HG03064 (cell line): ENCODE measurements around the gene CTNNA3.

Source experiments
- ATAC-seq: cut with Tn5 transposase; IDR thresholded peaks from one replicate; pipeline ENCODE4 v1.9.1; 2021; ENCODE audit warnings: low read depth; ENCODE audit not compliant: unreplicated experiment

CTNNA3 gene

GRCh38 chr10:66837335-66837734 is 858.7 kb downstream of the CTNNA3 start:
- ATAC-seq = no peak

GRCh38 chr10:66836771-66837170 is 859.2 kb downstream of the CTNNA3 start:
- no peak for ATAC-seq

DNA sequence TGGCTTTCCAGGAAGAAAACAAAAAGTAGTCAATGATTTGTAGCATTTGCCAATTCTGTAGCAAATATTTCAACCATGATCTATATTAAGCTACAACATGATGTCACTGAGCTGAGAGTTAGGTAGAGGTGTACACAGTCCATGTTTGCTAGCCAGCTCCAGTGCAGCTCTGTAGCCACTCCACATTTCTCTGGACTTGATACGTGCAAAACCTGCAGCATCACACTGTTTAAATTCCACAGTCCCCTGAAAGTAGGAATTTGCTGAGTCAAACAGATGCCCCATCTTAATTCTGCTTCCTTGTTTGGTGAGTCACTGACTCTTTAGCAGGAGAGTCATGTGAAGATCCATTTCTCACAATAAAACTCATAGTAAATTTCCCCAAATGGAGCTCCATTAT is 859.9 kb downstream of the CTNNA3 start:
- ATAC-seq = no peak

GRCh38 chr10:66835400-66835799 is 860.6 kb downstream of the CTNNA3 start:
- ATAC-seq = no peak

- no peak for ATAC-seq
These were observed 861.2 kb downstream of the CTNNA3 start for GRCh38 chr10:66834802-66835201.

GRCh38 chr10:66833861-66834260 is 862.1 kb downstream of the CTNNA3 start:
- no peak for ATAC-seq

DNA sequence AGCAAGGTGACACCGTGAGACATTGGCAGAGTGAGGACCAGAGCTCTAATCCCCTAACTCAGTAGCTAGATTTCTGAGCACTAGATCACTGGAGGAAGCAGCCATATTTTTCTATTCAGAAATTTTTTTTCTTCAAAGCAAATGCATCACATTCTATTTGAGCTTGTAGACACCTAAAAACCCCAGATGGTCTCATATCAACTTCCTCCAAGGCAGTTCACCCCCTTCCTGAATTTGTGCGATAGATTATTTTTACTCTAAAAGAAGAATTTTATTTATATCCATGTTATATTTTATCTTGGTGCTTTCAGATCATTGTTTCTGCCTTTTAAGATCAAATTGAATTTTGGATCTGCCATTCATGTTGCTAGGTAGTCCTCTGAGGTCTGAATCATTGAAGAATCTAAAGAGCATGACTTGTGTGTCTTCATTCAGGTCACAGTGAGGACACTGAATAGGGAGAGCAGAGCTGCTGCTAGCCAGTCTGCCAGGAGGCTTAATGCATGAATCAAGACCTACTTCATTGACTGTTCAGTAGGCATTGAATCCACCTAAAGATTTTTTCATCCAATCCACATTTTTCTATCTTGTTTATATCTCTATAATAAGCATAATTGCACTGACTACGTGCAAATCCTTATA is 863.1 kb downstream of the CTNNA3 start:
- ATAC-seq = no peak

GRCh38 chr10:66828957-66829356 is 867.0 kb downstream of the CTNNA3 start:
- ATAC-seq = no peak

DNA sequence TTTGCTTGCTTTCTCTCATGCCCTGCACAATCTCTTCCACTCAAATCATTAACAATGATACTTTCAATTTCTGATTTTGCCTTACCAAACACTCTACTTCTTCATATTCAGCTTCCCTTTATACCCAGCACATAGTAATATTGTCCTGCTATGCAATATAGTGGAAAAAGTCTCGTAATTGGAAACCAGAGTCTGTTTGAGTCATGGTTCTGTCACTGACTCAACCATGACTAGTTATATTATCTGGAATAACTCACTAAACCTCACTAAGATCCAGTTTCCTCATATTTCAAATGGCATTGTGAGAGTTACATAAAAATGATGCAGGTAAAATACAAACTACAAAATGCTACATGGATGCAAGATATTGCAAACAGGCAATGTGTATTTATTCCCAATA is 868.6 kb downstream of the CTNNA3 start:
- ATAC-seq = no peak

DNA sequence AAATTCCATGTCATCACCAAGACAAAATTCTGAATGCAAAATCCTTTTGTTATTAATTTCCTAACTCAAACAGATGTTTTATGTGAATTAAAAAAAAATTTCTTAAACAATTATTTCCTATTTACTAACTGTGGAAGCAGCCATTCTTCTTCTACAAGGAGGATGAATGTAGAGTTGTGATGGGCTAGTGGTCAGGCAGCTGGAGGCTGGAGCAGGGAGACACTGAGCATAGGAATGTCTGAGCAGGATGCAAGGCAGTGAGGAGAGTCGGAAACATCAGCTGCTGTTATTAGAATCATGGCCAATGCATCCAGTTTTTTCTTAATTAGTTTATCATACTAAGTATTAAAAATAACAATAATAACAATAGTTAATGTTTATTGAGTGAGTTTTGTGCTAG is 872.7 kb downstream of the CTNNA3 start:
- ATAC-seq = no peak

- ATAC-seq = no peak
These were observed 873.2 kb downstream of the CTNNA3 start for GRCh38 chr10:66822801-66823200.

GRCh38 chr10:66819691-66820090 is 876.3 kb downstream of the CTNNA3 start:
- ATAC-seq = no peak

GRCh38 chr10:66813122-66813521 is 882.9 kb downstream of the CTNNA3 start:
- ATAC-seq = no peak

- no peak for ATAC-seq
These were observed 884.8 kb downstream of the CTNNA3 start for GRCh38 chr10:66811211-66811610.

- no peak for ATAC-seq
These were observed 886.6 kb downstream of the CTNNA3 start for GRCh38 chr10:66809402-66809801.

DNA sequence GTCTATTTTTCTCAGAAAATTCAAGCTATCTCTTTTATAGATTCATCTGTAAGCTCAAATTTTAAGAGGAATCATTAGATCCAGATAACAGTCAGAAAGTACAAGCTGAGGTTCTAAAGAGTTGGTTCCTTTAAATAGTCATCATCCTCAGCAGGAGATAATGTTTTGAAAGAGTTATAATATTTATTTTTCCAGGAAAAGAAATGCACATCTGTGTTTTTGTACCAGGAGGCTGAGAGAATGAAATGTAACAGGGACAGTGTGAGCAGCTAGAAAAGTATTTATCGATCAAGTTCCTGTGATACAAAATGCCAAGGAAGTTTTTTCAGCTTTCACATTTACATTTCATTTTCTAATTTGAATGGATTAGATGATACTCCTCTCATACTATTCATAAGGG is 890.4 kb downstream of the CTNNA3 start:
- no peak for ATAC-seq

GRCh38 chr10:66804962-66805361 is 891.0 kb downstream of the CTNNA3 start:
- ATAC-seq = no peak

DNA sequence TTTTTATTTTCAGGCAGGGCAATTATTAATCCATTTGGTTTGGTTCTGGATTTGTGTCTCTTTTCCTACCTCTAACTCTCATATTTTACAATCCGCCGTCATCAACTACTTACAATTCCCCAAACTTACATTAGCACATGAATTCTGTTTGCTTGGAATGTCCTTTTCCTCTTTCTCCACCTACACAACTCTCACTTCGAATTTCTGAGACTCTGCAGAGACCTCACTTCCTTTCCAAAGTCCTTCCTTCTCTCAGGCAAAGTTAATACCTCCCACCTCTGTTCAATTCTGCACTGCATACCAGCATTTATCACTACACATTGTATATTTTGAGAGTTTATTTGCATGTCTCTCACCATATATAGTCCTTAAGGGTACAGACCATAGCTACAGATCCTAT is 892.8 kb downstream of the CTNNA3 start:
- no peak for ATAC-seq

GRCh38 chr10:66799474-66799873 is 896.5 kb downstream of the CTNNA3 start:
- no peak for ATAC-seq

DNA sequence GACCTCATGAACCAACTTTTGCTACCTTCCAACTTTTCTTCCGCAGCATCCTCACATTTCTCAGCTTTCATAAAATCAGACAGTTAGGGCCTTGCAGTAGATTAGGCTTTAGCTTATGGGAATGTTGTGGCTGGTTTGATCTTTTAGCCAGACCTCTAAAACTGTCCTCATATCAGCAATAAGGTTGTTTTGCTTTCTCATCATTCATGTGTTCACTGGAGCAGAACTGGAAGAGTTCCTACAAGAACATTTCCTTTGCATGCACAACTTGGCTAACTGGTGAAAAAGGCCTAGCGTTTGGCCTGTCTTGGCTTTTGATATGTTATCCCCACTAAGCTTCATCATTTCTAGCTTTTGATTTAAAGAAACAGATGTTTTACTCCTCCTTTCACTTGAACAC is 900.1 kb downstream of the CTNNA3 start:
- ATAC-seq = no peak

DNA sequence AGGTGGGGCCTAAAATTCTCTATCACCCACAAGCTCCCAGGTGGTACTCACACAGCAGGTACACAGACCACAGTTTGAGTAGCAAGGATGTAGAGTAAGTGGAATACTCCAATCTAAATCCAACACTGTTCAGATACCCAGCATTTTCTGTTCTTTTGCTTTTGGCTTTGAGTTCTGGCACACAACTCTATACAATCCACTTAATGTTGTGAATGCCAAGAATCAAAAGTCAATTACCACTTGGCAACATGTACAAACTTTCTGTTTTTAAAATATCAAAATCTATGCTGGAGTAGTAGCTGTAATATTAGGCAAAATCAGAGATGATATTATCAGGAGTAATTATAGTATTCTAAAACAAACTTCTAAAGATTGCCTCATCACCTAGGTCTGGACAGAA is 903.6 kb downstream of the CTNNA3 start:
- ATAC-seq = no peak

DNA sequence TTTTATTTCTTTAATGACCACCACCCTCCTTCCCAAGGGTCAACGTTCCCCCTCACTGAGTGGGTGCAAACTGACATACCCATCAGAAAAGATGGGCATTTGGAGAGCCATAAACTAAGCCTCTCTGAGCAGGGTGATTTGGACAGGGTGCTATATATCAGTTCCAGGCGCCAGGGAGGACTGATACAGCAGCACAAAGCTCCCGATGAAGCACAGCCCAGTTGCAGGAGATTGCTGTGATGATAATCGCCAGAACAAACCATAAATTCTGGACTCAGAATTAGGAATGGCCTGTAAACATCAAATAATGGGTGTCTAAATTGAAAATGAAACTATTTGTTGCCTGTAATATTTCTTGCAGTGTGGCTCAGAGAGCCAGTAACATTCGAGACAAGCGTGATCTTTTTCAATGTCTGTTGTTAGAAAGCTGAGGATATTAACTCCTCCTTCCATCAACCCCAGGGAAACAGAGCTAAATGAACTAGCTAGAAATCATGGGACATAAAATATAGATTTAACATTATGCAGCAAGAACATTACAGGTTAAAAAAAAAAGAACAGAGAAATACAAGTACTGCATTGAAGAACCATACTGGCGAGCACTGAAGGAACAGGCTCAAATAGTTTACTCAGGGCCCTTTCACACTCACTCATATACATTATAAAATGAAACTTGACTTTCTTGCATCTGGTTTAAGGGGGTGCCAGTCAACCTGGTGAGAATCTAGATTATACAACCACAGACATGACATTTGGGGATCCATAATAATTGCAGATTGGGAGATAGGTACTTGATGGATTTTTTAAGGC is 907.6 kb downstream of the CTNNA3 start:
- ATAC-seq = no peak
